Upper lobe of left lung (tissue), 4 donors: ENCODE data around the gene RFX1.

Experiments
- POLR2A ChIP-seq, 4 donors: fragments of 450-650 bp; IDR thresholded peaks; one replicate each; pipeline ENCODE4 v1.5.1; 2016 to 2017; ENCODE audit warnings: antibody characterized with exemption in 4 of 4, mild to moderate bottlenecking in 2 of 4
- TF ChIP-seq, protein P1 (sequence below), 6 experiments: fragments of 450-650 bp in 4 of 6; fragments of 200-600 bp in 2 of 6; sonication (generic) in 2 of 6; IDR thresholded peaks; one replicate each; pipeline ENCODE4 v1.5.1; 2016 to 2019; ENCODE audit warnings: antibody characterized with exemption in 6 of 6

- TF ChIP-seq, protein P1, sequence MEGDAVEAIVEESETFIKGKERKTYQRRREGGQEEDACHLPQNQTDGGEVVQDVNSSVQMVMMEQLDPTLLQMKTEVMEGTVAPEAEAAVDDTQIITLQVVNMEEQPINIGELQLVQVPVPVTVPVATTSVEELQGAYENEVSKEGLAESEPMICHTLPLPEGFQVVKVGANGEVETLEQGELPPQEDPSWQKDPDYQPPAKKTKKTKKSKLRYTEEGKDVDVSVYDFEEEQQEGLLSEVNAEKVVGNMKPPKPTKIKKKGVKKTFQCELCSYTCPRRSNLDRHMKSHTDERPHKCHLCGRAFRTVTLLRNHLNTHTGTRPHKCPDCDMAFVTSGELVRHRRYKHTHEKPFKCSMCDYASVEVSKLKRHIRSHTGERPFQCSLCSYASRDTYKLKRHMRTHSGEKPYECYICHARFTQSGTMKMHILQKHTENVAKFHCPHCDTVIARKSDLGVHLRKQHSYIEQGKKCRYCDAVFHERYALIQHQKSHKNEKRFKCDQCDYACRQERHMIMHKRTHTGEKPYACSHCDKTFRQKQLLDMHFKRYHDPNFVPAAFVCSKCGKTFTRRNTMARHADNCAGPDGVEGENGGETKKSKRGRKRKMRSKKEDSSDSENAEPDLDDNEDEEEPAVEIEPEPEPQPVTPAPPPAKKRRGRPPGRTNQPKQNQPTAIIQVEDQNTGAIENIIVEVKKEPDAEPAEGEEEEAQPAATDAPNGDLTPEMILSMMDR (IDR thresholded peaks at IDR 0.05): no peak
- no peak for TF ChIP-seq POLR2A (IDR thresholded peaks at IDR 0.05)
These were observed 9.5 kb upstream of the RFX1 start for GRCh38 chr19:14015524-14016035.
